HG03571 (cell line): ENCODE results near the gene SURF6.
A peak's percentile ranks its signal among the peaks of the same experiment; 100 is the strongest.

Source experiments
- ATAC-seq: cut with Tn5 transposase; IDR thresholded peaks from one replicate; pipeline ENCODE4 v1.9.1; 2021; ENCODE audit not compliant: unreplicated experiment

SURF6 gene

GRCh38 chr9:133368249-133368881 is 32.4 kb upstream of the SURF6 start:
- ATAC-seq, result no peak

- ATAC-seq, result no peak
These were observed 31.8 kb upstream of the SURF6 start for GRCh38 chr9:133367778-133368177.

GRCh38 chr9:133367221-133367620 is 31.2 kb upstream of the SURF6 start:
- ATAC-seq, result no peak

- no peak for ATAC-seq
These were observed 30.4 kb upstream of the SURF6 start for GRCh38 chr9:133366435-133366834.

- ATAC-seq, result no peak
These were observed 26.5 kb upstream of the SURF6 start for GRCh38 chr9:133362359-133363044.

GRCh38 chr9:133361507-133362092 is 25.6 kb upstream of the SURF6 start:
- no peak for ATAC-seq

GRCh38 chr9:133360400-133361393 is 24.7 kb upstream of the SURF6 start:
- no peak for ATAC-seq

- no peak for ATAC-seq
These were observed 23.6 kb upstream of the SURF6 start for GRCh38 chr9:133359399-133360175.

GRCh38 chr9:133357656-133358055 is 21.7 kb upstream of the SURF6 start:
- ATAC-seq, result no peak

- ATAC-seq, result peak; percentile 63
These were observed 20.6 kb upstream of the SURF6 start, which contains the start of the genes SURF1 and SURF2 for GRCh38 chr9:133356391-133357091. TSS of gene SURF1 (minus strand) at chr9:133356487. CDS start at chr9:133356453, 34 bp downstream. TSS of gene SURF2 (plus strand) at chr9:133356550. CDS start at chr9:133356593, 43 bp downstream.

- ATAC-seq, result no peak
These were observed 19.9 kb upstream of the SURF6 start for GRCh38 chr9:133355881-133356357.

- ATAC-seq, result no peak
These were observed 18.8 kb upstream of the SURF6 start for GRCh38 chr9:133354766-133355165.

- ATAC-seq, result no peak
These were observed 17.6 kb upstream of the SURF6 start for GRCh38 chr9:133353548-133353947.

GRCh38 chr9:133352635-133353340 is 16.8 kb upstream of the SURF6 start:
- ATAC-seq, result no peak

GRCh38 chr9:133351908-133352634 is 16.1 kb upstream of the SURF6 start:
- ATAC-seq, result no peak

GRCh38 chr9:133351526-133351907 is 15.5 kb upstream of the SURF6 start:
- ATAC-seq, result no peak

GRCh38 chr9:133349965-133350616 is 14.1 kb upstream of the SURF6 start:
- ATAC-seq, result no peak
